Naive thymus-derived CD4-positive, alpha-beta T cell (primary cell): ENCODE measurements around the gene CAMK1D. TPM values are rescaled to one million over a fixed set of nuclear protein-coding genes. Genes with fewer than 3 reads are reported as not detected.

ENCODE experiments used
- ATAC-seq: fragments of 150-1000 bp; cut with Tn5 transposase; 2 replicates; pipeline ENCODE4 v1.10.0; 2021; ENCODE audit warnings: mild to moderate bottlenecking, moderate library complexity
- CTCF ChIA-PET: fragments of 350-600 bp; sonication (Branson Sonifier 250); formaldehyde crosslinking; loops from one replicate; lab custom pipeline; 2021; ENCODE audit warnings: antibody characterized with exemption; lab: Charles Lee
- POLR2A ChIA-PET: fragments of 350-600 bp; sonication (Branson Sonifier 250); formaldehyde crosslinking; loops from one replicate; lab custom pipeline; 2021; ENCODE audit warnings: antibody characterized with exemption, inconsistent platforms; lab: Charles Lee
- DNase-seq, 9 donors: peaks; one replicate each; pipeline versions ENCODE4 v3.0.0 to v3.0.0-alpha.2; 2020 to 2022; ENCODE audit warnings: mixed read lengths in 1 of 9
- H3K27ac ChIP-seq: one replicate; pipeline ENCODE4 v1.7.0; 2013; ENCODE audit warnings: mild to moderate bottlenecking, low read depth, low read length, moderate library complexity
- H3K27me3 ChIP-seq, 2 donors: one replicate each; pipeline ENCODE4 v1.7.0; 2013; ENCODE audit warnings: low read length in 2 of 2, mild to moderate bottlenecking in 2 of 2, moderate library complexity in 2 of 2; ENCODE audit not compliant: control insufficient read depth in 2 of 2, insufficient read depth in 2 of 2
- H3K36me3 ChIP-seq, 3 experiments: 1 replicate in 2 of 3; 2 replicates in 1 of 3; pipeline ENCODE4 v1.7.0; 2013; ENCODE audit warnings: low read length in 3 of 3, mild to moderate bottlenecking in 3 of 3, moderate library complexity in 1 of 3; ENCODE audit not compliant: insufficient read depth in 3 of 3, control insufficient read depth in 2 of 3
- H3K4me1 ChIP-seq, 2 donors: one replicate each; pipeline ENCODE4 v1.7.0; 2013; ENCODE audit warnings: low read length in 2 of 2, mild to moderate bottlenecking in 2 of 2, moderate library complexity in 1 of 2; ENCODE audit not compliant: control insufficient read depth in 2 of 2, insufficient read depth in 2 of 2
- H3K4me3 ChIP-seq: 2 replicates; pipeline ENCODE4 v1.7.0; 2013; ENCODE audit warnings: mild to moderate bottlenecking, low read length
- H3K9me3 ChIP-seq, 3 experiments: 1 replicate in 2 of 3; 2 replicates in 1 of 3; pipeline ENCODE4 v1.7.0; 2013; ENCODE audit warnings: low read length in 3 of 3; ENCODE audit not compliant: control insufficient read depth in 2 of 3
- H3K27ac Mint-ChIP-seq, 9 donors: one replicate each; pipeline ENCODE4 v1.8.0; 2020 to 2022; ENCODE audit warnings: mixed read lengths in 9 of 9, mild to moderate bottlenecking in 8 of 9, moderate library complexity in 5 of 9, inconsistent platforms in 2 of 9
- H3K27me3 Mint-ChIP-seq, 5 donors: one replicate each; pipeline ENCODE4 v1.8.0; 2021 to 2022; ENCODE audit warnings: mixed read lengths in 5 of 5, mild to moderate bottlenecking in 1 of 5
- H3K36me3 Mint-ChIP-seq, 5 donors: one replicate each; pipeline ENCODE4 v1.8.0; 2020 to 2022; ENCODE audit warnings: mixed read lengths in 5 of 5, mild to moderate bottlenecking in 3 of 5, inconsistent platforms in 1 of 5
- H3K4me1 Mint-ChIP-seq, 7 donors: one replicate each; pipeline ENCODE4 v1.8.0; 2020 to 2022; ENCODE audit warnings: mixed read lengths in 7 of 7, mild to moderate bottlenecking in 3 of 7, inconsistent platforms in 1 of 7
- H3K4me3 Mint-ChIP-seq, 10 donors: one replicate each; pipeline ENCODE4 v1.8.0; 2020 to 2022; ENCODE audit warnings: mild to moderate bottlenecking in 10 of 10, mixed read lengths in 10 of 10, moderate library complexity in 6 of 10, inconsistent platforms in 2 of 10
- H3K9me3 Mint-ChIP-seq, 11 donors: one replicate each; pipeline ENCODE4 v1.8.0; 2020 to 2022; ENCODE audit warnings: mixed read lengths in 11 of 11, mild to moderate bottlenecking in 4 of 11, inconsistent platforms in 1 of 11, moderate library complexity in 1 of 11
- intact Hi-C, 2 donors: fragments of 100-400 bp; cut with micrococcal nuclease; formaldehyde crosslinking; loops; one replicate each; pipeline ENCODE4 v1.15.1; 2023
- polyA plus RNA-seq, 2 donors: library from polyadenylated mRNA; unstranded; fragments of 300-500 nt; fragmentation: Illumina TruSeq; gene quantifications; one replicate each; pipeline ENCODE4 v1.2.3, GENCODE V29; 2021
- total RNA-seq, 6 experiments: library from RNA in 5 of 6; stranded (reverse) in 5 of 6; gene quantifications; 1 replicate in 5 of 6; 2 replicates in 1 of 6; pipeline ENCODE4 v1.2.3 and lab custom pipeline; 2021 to 2026

Gene CAMK1D
- total and polyA plus RNA-seq, 7 experiments from 2014 or later: 12.5 to 43.2 (median 18.6) TPM

DNA sequence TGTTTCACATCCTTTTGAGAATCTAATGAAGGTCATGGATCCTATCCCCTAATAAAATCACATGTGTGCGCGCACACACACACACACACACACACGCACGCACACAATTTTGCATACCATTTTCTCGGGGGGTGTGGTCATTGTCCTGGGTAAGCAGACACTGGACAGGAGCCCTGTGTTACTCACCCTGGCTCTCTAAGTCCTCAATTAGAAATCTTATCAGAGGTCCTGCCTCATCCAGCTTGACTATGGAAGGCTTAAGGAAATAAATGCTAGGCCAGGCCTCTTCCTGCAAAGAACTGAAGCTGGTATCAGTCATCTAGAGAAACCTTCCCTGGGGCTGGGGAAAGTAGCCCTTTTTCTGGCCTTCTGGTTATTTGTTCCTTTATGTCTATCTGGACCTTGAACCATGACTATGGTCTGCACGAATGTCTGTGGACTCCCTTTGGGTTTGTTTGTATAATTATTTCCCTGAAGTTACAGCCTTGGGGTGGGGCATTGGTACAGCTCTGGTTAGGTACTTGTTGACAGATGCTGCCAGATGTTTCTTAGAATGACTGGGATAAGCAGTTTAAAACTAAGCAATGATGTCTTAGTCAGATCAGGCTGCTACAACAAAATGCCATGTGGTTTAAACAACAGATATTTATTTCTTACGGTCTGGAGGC is 443.7 kb downstream of the CAMK1D start:
- Mint-ChIP-seq H3K36me3 (peaks cover 3 to 76% (median 43%) of the 10 kb centered on the region in 5 donors), H3K27ac (no peak overlapping the region), H3K27me3 (no peaks in the 10 kb centered on the region), H3K4me1 (no peaks in the 10 kb centered on the region), H3K4me3 (no peak overlapping the region), H3K9me3 (peaks cover 0 to 2% (median 0%) of the 10 kb centered on the region in 11 donors)
- Histone ChIP-seq H3K9me3 (no peaks in the 10 kb centered on the region), H3K36me3 (peaks cover 0 to 24% (median 3%) of the 10 kb centered on the region in 3 experiments), H3K4me3 (no peak overlapping the region), H3K4me1 (no peaks in the 10 kb centered on the region), H3K27me3 (no peaks in the 10 kb centered on the region), H3K27ac (no peak overlapping the region)
- DNase-seq (no peak), ATAC-seq (no peak)
- ChIA-PET CTCF (no interaction called here), POLR2A (no interaction called here)
- intact Hi-C loops: no loop called here

DNA sequence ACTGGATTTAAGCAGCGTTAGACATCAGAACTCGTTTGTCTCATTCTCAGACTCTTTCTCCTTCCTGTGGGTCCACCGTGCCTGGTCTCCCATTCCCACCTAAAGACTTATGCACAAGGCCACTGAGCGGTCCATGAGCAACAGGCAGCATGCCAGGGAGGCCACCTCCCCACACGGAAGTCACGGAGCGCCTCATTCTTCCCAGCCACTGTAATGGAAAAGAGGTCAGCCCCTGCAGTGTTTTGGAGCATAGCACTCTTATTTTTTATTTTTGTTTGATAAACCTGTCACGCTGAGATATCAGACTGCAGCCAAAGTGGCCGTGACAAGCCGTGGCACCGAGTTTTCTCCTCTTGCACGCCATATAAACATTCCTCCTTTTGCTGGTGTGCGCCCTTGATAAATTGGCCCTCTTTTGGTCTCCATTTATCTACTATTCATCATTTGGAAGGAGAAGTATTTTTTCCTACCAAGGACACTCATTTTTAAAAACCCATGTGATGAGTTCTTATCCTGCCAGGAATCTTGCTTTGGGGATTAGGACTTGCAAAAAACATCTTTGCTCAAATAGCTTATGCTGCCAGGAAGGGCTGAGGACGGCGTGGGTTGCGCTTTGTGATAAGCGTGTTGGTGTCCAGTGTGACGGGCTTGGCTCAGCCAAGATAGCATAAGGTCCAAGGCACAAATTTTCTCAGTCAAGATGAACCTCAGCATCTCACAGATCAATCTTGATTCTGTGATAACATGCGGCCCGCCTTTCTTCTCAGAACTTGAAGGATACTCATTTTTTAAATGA is 446.2 kb downstream of the CAMK1D start:
- H3K4me1 ChIP-seq: no peaks in the 10 kb centered on the region
- no peaks in the 10 kb centered on the region for H3K27me3 ChIP-seq
- Mint-ChIP-seq H3K9me3 (peaks cover 0 to 2% (median 0%) of the 10 kb centered on the region in 11 donors), H3K27me3 (no peaks in the 10 kb centered on the region), H3K4me3 (no peak overlapping the region), H3K4me1 (no peaks in the 10 kb centered on the region), H3K27ac (no peak overlapping the region), H3K36me3 (peaks cover 3 to 77% (median 44%) of the 10 kb centered on the region in 5 donors)
- intact Hi-C loops: no loop called here
- ChIA-PET POLR2A (no interaction called here), CTCF (no interaction called here)
- H3K27ac ChIP-seq: no peak overlapping the region
- H3K36me3 ChIP-seq: peaks cover 0 to 39% (median 3%) of the 10 kb centered on the region in 3 experiments
- no peaks in the 10 kb centered on the region for H3K9me3 ChIP-seq
- ATAC-seq (no peak), DNase-seq (no peak)
- no peak overlapping the region for H3K4me3 ChIP-seq

DNA sequence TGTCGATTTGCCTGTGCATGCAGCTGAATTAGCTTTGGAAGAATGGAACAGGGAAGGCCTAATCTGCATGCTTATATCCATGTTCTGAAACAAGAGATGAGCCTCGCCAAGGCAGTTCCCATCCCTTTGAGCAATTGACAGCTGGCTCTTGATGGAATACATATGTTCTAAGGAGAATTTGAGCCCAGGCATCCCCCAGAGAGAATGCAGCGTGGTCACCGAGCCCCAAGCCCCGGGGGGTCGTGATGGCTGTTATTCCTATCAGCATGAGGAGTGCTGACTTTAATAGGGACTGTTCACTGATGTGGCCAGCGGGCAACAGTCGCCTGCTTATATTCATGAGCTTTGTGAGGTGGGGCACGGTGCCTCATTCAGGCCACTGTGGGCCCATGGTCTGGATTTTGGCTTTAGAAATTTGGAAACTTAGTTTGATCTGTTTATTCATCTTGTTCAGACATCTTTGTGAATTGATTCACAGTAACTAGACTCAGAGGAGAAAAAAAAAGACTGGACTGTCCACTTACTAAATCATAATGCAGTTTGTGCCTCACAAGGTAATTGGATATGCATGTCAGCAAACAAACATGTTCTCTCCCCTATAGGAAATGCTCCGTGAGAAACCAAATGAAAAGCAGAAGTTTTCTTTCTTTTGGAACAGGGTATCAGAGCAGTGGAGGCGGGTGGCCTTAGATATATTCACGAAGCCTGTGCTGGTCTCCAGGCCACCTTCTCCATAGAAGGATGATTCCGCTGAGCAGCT is 447.2 kb downstream of the CAMK1D start:
- no peak for ATAC-seq
- H3K27ac ChIP-seq: no peak overlapping the region
- DNase-seq: no peak
- H3K4me3 Mint-ChIP-seq: no peak overlapping the region
- H3K27ac Mint-ChIP-seq: no peak overlapping the region
- no peaks in the 10 kb centered on the region for H3K27me3 Mint-ChIP-seq
- no peaks in the 10 kb centered on the region for H3K27me3 ChIP-seq
- no peaks in the 10 kb centered on the region for H3K9me3 ChIP-seq
- H3K36me3 ChIP-seq: peaks cover 0 to 32% (median 3%) of the 10 kb centered on the region in 3 experiments
- H3K36me3 Mint-ChIP-seq: peaks cover 0 to 73% (median 37%) of the 10 kb centered on the region in 5 donors
- intact Hi-C loops: no loop called here
- H3K9me3 Mint-ChIP-seq: no peaks in the 10 kb centered on the region
- CTCF ChIA-PET: no interaction called here
- POLR2A ChIA-PET: no interaction called here
- no peak overlapping the region for H3K4me3 ChIP-seq
- H3K4me1 Mint-ChIP-seq: no peaks in the 10 kb centered on the region
- no peaks in the 10 kb centered on the region for H3K4me1 ChIP-seq

- no peaks in the 10 kb centered on the region for H3K4me1 ChIP-seq
- ChIA-PET CTCF (interaction anchor here (0.6 kb wide), 1 partner anchor 15 kb away, joined by 3 read pairs; no protein-coding TSS in a partner anchor), POLR2A (no interaction called here)
- H3K9me3 ChIP-seq: no peaks in the 10 kb centered on the region
- H3K36me3 ChIP-seq: peaks cover 0 to 30% (median 0%) of the 10 kb centered on the region in 3 experiments
- Mint-ChIP-seq H3K4me3 (no peak overlapping the region), H3K4me1 (no peaks in the 10 kb centered on the region), H3K27ac (no peak overlapping the region), H3K9me3 (no peaks in the 10 kb centered on the region), H3K36me3 (peaks cover 0 to 77% (median 37%) of the 10 kb centered on the region in 5 donors), H3K27me3 (no peaks in the 10 kb centered on the region)
- no peak overlapping the region for H3K4me3 ChIP-seq
- DNase-seq (no peak), ATAC-seq (no peak)
- H3K27me3 ChIP-seq: no peaks in the 10 kb centered on the region
- intact Hi-C loops: no loop called here
- no peak overlapping the region for H3K27ac ChIP-seq
These were observed 448.3 kb downstream of the CAMK1D start for GRCh38 chr10:12797471-12798262.

GRCh38 chr10:12799144-12799543 is 449.8 kb downstream of the CAMK1D start:
- no peak overlapping the region for H3K27ac ChIP-seq
- Mint-ChIP-seq H3K27me3 (no peaks in the 10 kb centered on the region), H3K4me1 (no peaks in the 10 kb centered on the region), H3K4me3 (no peak overlapping the region), H3K27ac (no peak overlapping the region), H3K36me3 (peaks cover 0 to 68% (median 26%) of the 10 kb centered on the region in 5 donors), H3K9me3 (no peaks in the 10 kb centered on the region)
- DNase-seq: no peak
- H3K9me3 ChIP-seq: no peaks in the 10 kb centered on the region
- H3K4me1 ChIP-seq: no peaks in the 10 kb centered on the region
- H3K27me3 ChIP-seq: no peaks in the 10 kb centered on the region
- no peak overlapping the region for H3K4me3 ChIP-seq
- peaks cover 0 to 25% (median 0%) of the 10 kb centered on the region in 3 experiments for H3K36me3 ChIP-seq
- ATAC-seq: no peak
- ChIA-PET CTCF (no interaction called here), POLR2A (no interaction called here)
- intact Hi-C loops: no loop called here

DNA sequence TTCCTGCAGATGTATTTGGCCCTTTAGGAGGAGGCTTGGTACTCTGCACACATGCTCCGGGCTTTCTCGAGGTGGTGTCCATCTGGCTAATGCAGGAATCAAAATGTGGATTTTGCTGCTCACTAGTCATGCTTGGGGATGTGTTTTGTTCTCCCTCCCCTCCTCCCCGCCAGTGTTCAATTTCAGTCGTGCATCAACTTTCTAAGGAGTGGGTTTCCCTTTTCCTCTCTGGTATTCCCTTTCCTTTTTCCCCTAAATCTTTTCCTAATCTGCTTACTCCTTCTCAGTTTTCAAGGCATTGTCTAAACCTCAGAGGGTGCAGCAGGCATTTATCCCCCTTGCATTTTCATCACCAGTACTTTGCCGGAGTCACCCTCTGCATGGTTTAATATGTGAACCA is 450.4 kb downstream of the CAMK1D start:
- ATAC-seq (no peak), DNase-seq (no peak)
- intact Hi-C loops: no loop called here
- Histone ChIP-seq H3K4me3 (no peak overlapping the region), H3K9me3 (no peaks in the 10 kb centered on the region), H3K27me3 (no peaks in the 10 kb centered on the region), H3K36me3 (peaks cover 0 to 20% (median 0%) of the 10 kb centered on the region in 3 experiments), H3K4me1 (no peaks in the 10 kb centered on the region), H3K27ac (no peak overlapping the region)
- ChIA-PET POLR2A (no interaction called here), CTCF (no interaction called here)
- H3K36me3 Mint-ChIP-seq: peaks cover 0 to 66% (median 24%) of the 10 kb centered on the region in 5 donors
- no peaks in the 10 kb centered on the region for H3K4me1 Mint-ChIP-seq
- no peaks in the 10 kb centered on the region for H3K9me3 Mint-ChIP-seq
- no peak overlapping the region for H3K4me3 Mint-ChIP-seq
- H3K27me3 Mint-ChIP-seq: no peaks in the 10 kb centered on the region
- no peak overlapping the region for H3K27ac Mint-ChIP-seq
